ENCODE measurements around the gene PIGH. TPM values are rescaled to one million over a fixed set of nuclear protein-coding genes. Genes with fewer than 3 reads are reported as not detected.

PIGH gene
- polyA plus RNA-seq, 1 of the 3 experiments (the other 2 are of a cell fraction): 23.6 TPM

DNA sequence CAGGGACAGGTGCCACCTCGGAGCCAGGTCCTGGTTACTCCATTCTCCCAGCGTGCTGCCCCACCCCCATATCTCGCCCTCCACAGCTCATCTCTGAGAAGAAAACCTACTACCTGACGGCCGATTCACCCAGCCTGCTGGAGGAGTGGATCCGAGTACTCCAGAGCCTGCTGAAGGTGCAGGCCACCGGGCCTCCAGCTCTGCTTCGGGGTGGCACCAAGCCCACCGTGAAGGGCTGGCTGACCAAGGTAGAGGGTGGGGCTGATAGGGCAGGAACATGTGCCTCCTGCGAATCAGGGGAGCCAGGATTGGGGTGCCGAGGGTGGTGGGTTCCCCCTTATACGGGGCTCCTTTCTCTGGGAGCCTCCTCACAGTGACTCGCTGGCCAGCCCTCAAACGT, 25.9 kb downstream of the PIGH start:
- no peak overlapping the region for H3K4me3 ChIP-seq (ENCODE audit: low read depth in 2 of 2, low read length in 1 of 2)
- no peak for DNase-seq
- H3K27me3 ChIP-seq (ENCODE audit: insufficient read depth): no peaks in the 10 kb centered on the region
- H4K20me1 ChIP-seq (ENCODE audit: insufficient read depth): no peaks in the 10 kb centered on the region
- no peaks in the 10 kb centered on the region for H3K9me2 ChIP-seq
- no peaks in the 10 kb centered on the region for H3K9me3 ChIP-seq
- ChIA-PET POLR2A (no interaction called here), CTCF (interaction anchor here (7.4 to 24.4 kb wide), 4 partner anchors 10 to 147 kb away, joined by 90 to 319 read pairs (median 222); partner anchors contain the start of gene RDH12)
- H3K9ac ChIP-seq: no peak overlapping the region
- H3K36me3 ChIP-seq (replicated peaks in 1 of 2; ENCODE audit: control insufficient read depth in 1 of 2, insufficient read depth in 2 of 2, low read length in 1 of 2): no peaks in the 10 kb centered on the region
- H3F3A ChIP-seq (replicated peaks; ENCODE audit: insufficient read depth): no peaks in the 10 kb centered on the region
- no peak overlapping the region for H3K27ac ChIP-seq (ENCODE audit: low read depth in 2 of 2, low read length in 1 of 2)
- H3K4me1 ChIP-seq (ENCODE audit: control insufficient read depth in 1 of 2, insufficient read depth in 2 of 2, low read depth in 1 of 2, low read length in 1 of 2): no peaks in the 10 kb centered on the region; a peak in 1 of 4 replicates
- no peak for TF ChIP-seq NRF1 (IDR thresholded peaks at IDR 0.05; ENCODE audit: low read depth, low read length)
- TF ChIP-seq, protein P1, sequence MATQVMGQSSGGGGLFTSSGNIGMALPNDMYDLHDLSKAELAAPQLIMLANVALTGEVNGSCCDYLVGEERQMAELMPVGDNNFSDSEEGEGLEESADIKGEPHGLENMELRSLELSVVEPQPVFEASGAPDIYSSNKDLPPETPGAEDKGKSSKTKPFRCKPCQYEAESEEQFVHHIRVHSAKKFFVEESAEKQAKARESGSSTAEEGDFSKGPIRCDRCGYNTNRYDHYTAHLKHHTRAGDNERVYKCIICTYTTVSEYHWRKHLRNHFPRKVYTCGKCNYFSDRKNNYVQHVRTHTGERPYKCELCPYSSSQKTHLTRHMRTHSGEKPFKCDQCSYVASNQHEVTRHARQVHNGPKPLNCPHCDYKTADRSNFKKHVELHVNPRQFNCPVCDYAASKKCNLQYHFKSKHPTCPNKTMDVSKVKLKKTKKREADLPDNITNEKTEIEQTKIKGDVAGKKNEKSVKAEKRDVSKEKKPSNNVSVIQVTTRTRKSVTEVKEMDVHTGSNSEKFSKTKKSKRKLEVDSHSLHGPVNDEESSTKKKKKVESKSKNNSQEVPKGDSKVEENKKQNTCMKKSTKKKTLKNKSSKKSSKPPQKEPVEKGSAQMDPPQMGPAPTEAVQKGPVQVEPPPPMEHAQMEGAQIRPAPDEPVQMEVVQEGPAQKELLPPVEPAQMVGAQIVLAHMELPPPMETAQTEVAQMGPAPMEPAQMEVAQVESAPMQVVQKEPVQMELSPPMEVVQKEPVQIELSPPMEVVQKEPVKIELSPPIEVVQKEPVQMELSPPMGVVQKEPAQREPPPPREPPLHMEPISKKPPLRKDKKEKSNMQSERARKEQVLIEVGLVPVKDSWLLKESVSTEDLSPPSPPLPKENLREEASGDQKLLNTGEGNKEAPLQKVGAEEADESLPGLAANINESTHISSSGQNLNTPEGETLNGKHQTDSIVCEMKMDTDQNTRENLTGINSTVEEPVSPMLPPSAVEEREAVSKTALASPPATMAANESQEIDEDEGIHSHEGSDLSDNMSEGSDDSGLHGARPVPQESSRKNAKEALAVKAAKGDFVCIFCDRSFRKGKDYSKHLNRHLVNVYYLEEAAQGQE (IDR thresholded peaks at IDR 0.05; ENCODE audit: low read depth, low read length): no peak
- TF ChIP-seq, protein P2, sequence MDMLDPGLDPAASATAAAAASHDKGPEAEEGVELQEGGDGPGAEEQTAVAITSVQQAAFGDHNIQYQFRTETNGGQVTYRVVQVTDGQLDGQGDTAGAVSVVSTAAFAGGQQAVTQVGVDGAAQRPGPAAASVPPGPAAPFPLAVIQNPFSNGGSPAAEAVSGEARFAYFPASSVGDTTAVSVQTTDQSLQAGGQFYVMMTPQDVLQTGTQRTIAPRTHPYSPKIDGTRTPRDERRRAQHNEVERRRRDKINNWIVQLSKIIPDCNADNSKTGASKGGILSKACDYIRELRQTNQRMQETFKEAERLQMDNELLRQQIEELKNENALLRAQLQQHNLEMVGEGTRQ (IDR thresholded peaks at IDR 0.05; ENCODE audit: borderline replicate concordance, low read depth, low read length): no peak
- no peak for TF ChIP-seq GABPA (IDR thresholded peaks at IDR 0.05; ENCODE audit: low read depth)
- TF ChIP-seq MEF2A (IDR thresholded peaks at IDR 0.05; ENCODE audit: borderline replicate concordance, low read depth): no peak
- no peak for TF ChIP-seq YY1 (IDR thresholded peaks at IDR 0.05; ENCODE audit: low read depth)
- TF ChIP-seq, protein P3, sequence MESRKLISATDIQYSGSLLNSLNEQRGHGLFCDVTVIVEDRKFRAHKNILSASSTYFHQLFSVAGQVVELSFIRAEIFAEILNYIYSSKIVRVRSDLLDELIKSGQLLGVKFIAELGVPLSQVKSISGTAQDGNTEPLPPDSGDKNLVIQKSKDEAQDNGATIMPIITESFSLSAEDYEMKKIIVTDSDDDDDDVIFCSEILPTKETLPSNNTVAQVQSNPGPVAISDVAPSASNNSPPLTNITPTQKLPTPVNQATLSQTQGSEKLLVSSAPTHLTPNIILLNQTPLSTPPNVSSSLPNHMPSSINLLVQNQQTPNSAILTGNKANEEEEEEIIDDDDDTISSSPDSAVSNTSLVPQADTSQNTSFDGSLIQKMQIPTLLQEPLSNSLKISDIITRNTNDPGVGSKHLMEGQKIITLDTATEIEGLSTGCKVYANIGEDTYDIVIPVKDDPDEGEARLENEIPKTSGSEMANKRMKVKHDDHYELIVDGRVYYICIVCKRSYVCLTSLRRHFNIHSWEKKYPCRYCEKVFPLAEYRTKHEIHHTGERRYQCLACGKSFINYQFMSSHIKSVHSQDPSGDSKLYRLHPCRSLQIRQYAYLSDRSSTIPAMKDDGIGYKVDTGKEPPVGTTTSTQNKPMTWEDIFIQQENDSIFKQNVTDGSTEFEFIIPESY (IDR thresholded peaks at IDR 0.05; ENCODE audit: borderline replicate concordance, low read depth): no peak
- no peak overlapping the region for H2AFZ ChIP-seq (ENCODE audit: low read depth)
- 82% methylated on average over 8 of the region's 14 CpGs for WGBS (ENCODE audit: low lambda C conversion rate)
- H3K4me2 ChIP-seq: no peak overlapping the region
- no peaks in the 10 kb centered on the region for H3K79me2 ChIP-seq (ENCODE audit: insufficient read depth)

DNA sequence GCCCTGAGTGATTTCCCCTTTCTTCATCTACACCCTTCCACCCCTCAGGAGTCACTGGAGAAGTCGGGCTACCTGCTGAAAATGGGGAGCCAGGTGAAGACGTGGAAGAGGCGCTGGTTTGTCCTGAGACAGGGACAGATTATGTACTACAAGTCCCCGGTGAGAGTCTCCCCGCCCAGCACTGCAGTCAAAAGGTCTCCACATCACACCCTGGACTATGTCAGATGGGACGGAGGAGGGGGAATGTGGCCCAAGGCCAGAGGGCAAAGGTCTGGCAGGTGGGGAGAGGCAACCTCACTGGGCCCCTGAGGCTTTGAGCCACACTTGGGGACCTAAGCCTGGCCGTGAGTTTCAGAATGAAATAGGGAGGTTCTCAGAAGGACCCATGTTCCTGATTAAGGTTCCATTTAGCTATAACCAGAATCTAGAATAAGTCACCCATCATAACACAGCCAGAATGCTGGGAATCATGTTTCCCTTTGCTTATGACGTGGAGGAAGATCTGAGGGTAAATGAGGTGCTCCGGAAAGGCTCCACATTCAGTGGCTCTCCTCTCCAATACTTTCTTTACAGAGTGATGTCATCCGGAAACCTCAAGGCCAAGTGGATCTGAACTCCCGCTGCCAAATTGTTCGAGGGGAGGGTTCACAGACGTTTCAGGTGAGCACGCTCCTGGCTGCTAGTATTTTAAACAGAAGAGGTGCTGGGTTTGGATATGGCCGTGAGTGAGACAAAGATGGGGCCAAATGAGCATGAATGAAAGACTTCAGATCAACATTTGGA, 26.6 kb downstream of the PIGH start:
- Histone ChIP-seq H3K27ac (ENCODE audit: low read depth in 2 of 2, low read length in 1 of 2) (no peak overlapping the region), H3K27me3 (ENCODE audit: insufficient read depth) (no peaks in the 10 kb centered on the region), H2AFZ (ENCODE audit: low read depth) (no peak overlapping the region), H3K4me2 (no peak overlapping the region), H3K9me2 (no peaks in the 10 kb centered on the region), H3K9me3 (no peaks in the 10 kb centered on the region), H3K4me1 (ENCODE audit: control insufficient read depth in 1 of 2, insufficient read depth in 2 of 2, low read depth in 1 of 2, low read length in 1 of 2) (no peaks in the 10 kb centered on the region; a peak in 1 of 4 replicates), H3K79me2 (ENCODE audit: insufficient read depth) (no peaks in the 10 kb centered on the region), H3K36me3 (replicated peaks in 1 of 2; ENCODE audit: control insufficient read depth in 1 of 2, insufficient read depth in 2 of 2, low read length in 1 of 2) (no peaks in the 10 kb centered on the region), H3K9ac (no peak overlapping the region), H4K20me1 (ENCODE audit: insufficient read depth) (no peaks in the 10 kb centered on the region), H3F3A (replicated peaks; ENCODE audit: insufficient read depth) (no peaks in the 10 kb centered on the region), H3K4me3 (ENCODE audit: low read depth in 2 of 2, low read length in 1 of 2) (no peak overlapping the region)
- no peak for DNase-seq
- POLR2A ChIA-PET: no interaction called here
- CTCF ChIA-PET: interaction anchor here (7.4 to 24.4 kb wide), 3 partner anchors 11 to 146 kb away, joined by 90 to 319 read pairs (median 237); no protein-coding TSS in a partner anchor
- 80% methylated on average over 13 of the region's 15 CpGs for WGBS (ENCODE audit: low lambda C conversion rate)
- TF ChIP-seq EZH2phosphoT487 (IDR thresholded peaks at IDR 0.05; ENCODE audit: borderline replicate concordance, low read depth) (no peak), SMC3 (IDR thresholded peaks at IDR 0.05; ENCODE audit: low read depth, low read length) (no peak), YY1 (IDR thresholded peaks at IDR 0.05; ENCODE audit: low read depth) (no peak), MXI1 (IDR thresholded peaks at IDR 0.05; ENCODE audit: low read depth, low read length) (no peak), TAF1 (IDR thresholded peaks at IDR 0.05; ENCODE audit: borderline replicate concordance, low read depth, low read length) (no peak), EP300 (IDR thresholded peaks at IDR 0.05; ENCODE audit: borderline replicate concordance in 1 of 2, low read depth in 1 of 2, low read length in 1 of 2) (no peak), FOXM1 (IDR thresholded peaks at IDR 0.05; ENCODE audit: low read depth) (no peak), SIN3A (IDR thresholded peaks at IDR 0.05; ENCODE audit: borderline replicate concordance, low read depth, low read length) (no peak)
- TF ChIP-seq, protein P2 (IDR thresholded peaks at IDR 0.05; ENCODE audit: borderline replicate concordance, low read depth, low read length): no peak
- TF ChIP-seq, protein P4, sequence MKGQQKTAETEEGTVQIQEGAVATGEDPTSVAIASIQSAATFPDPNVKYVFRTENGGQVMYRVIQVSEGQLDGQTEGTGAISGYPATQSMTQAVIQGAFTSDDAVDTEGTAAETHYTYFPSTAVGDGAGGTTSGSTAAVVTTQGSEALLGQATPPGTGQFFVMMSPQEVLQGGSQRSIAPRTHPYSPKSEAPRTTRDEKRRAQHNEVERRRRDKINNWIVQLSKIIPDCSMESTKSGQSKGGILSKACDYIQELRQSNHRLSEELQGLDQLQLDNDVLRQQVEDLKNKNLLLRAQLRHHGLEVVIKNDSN (IDR thresholded peaks at IDR 0.05; ENCODE audit: borderline replicate concordance, low read depth): no peak
